Adrenal gland (tissue), 12 donors: Measurements from ENCODE around the gene BACH1. TPM values are rescaled to one million over a fixed set of nuclear protein-coding genes. Genes with fewer than 3 reads are reported as not detected.

Experiments
- DNase-seq, 7 donors: peaks; one replicate each; pipeline ENCODE4 v3.0.0-alpha.2; 2019 to 2020
- H3K27ac ChIP-seq, 5 donors: fragments of 200-600 bp; sonication (generic) in 4 of 5; 1 replicate in 3 of 5; 2 replicates in 2 of 5; pipeline versions ENCODE4 v1.5.1 to v1.8.0; 2016 to 2020; ENCODE audit warnings: mild to moderate bottlenecking in 1 of 5
- H3K27me3 ChIP-seq: fragments of 200-600 bp; 2 replicates; pipeline ENCODE4 v1.8.0; 2021
- H3K36me3 ChIP-seq, 2 donors: fragments of 200-600 bp; replicated peaks in 1 of 2; 1 replicate in 1 of 2; 2 replicates in 1 of 2; pipeline versions ENCODE4 v1.5.1 to v1.8.0; 2018 to 2022
- H3K4me1 ChIP-seq, 2 donors: fragments of 200-600 bp; replicated peaks in 1 of 2; 1 replicate in 1 of 2; 2 replicates in 1 of 2; pipeline versions ENCODE4 v1.5.1 to v1.8.0; 2018 to 2021
- H3K4me3 ChIP-seq, 4 donors: fragments of 200-600 bp; sonication (generic) in 3 of 4; one replicate each; pipeline ENCODE4 v1.5.1; 2016 to 2018
- H3K9me3 ChIP-seq, 3 donors: fragments of 200-600 bp; sonication (generic) in 1 of 3; replicated peaks in 1 of 3; 1 replicate in 2 of 3; 2 replicates in 1 of 3; pipeline versions ENCODE4 v1.5.1 to v1.8.0; 2016 to 2021
- CTCF ChIP-seq, 6 experiments: fragments of 450-650 bp in 4 of 6; fragments of 200-600 bp in 2 of 6; sonication (generic) in 1 of 6; IDR thresholded peaks; 1 replicate in 5 of 6; 2 replicates in 1 of 6; pipeline versions ENCODE4 v1.5.1 to v1.8.0; 2016 to 2021; ENCODE audit warnings: antibody characterized with exemption in 6 of 6, mild to moderate bottlenecking in 2 of 6, moderate library complexity in 1 of 6
- POLR2A ChIP-seq, 2 donors: fragments of 450-650 bp; IDR thresholded peaks; one replicate each; pipeline ENCODE4 v1.6.1; 2017; ENCODE audit warnings: antibody characterized with exemption in 2 of 2, mild to moderate bottlenecking in 2 of 2, moderate library complexity in 1 of 2
- WGBS, 4 donors: extraction: QIAGEN DNeasy Blood & Tissue Kit in 2 of 4; methylation state at CpG; one replicate each; pipeline versions ENCODE4 v1.1.5 to v1.1.7; 2013 to 2017; 5-methylcytosine and 5-hydroxymethylcytosine counted together
- intact Hi-C, 2 donors: fragments of 100-400 bp; cut with DNase I; formaldehyde crosslinking; loops; one replicate each; pipeline versions ENCODE4 v1.14.1 to v1.15.0; 2022 to 2023
- polyA plus RNA-seq, 3 donors: library from polyadenylated mRNA; stranded (reverse); fragments of 200-250 nt in 2 of 3; fragments of 350-450 nt in 1 of 3; fragmentation: Illumina TruSeq in 1 of 3; extraction: RNeasy Lipid Tissue Mini Kit (QIAGEN cat#74804) in 1 of 3; gene quantifications; one replicate each; pipeline ENCODE4 v1.2.3, GENCODE V29; 2013 to 2014
- total RNA-seq, 9 donors: library from RNA; depleted of rRNA in 4 of 9; stranded (reverse); fragments of >200 nt in 4 of 9; fragments of 120-200 nt in 1 of 9; fragmentation: NEBNext Ultra II Directional in 1 of 9; extraction: Animal tissue kit (Norgen Biotek cat#: 25700) in 1 of 9; gene quantifications; one replicate each; pipeline versions ENCODE4 v1.1.0 to v1.2.4, GENCODE V29; 2013 to 2023
- donor health status: healthy with polysubstance abuse.
- donor health status: Bipolar disorder and iron deficiency.
- donor health status: DM: yes; HTN: yes; CAD: no.
- donor health status: DM: no; HTN: no; CAD: no.
- donor health status: DM: no; HTN: no; CAD: no.
- donor health status: DM: yes; HTN: yes; CAD: no.

Gene BACH1
- total and polyA plus RNA-seq, 12 donors: 5.1 to 61.2 (median 38.6) TPM

GRCh38 chr21:29316806-29317205 lies 18.1 kb downstream of the BACH1 start:
- WGBS, 4 donors: 71 to 96% (median 82%) methylated on average over 3 to 4 of the region's 4 CpGs
- intact Hi-C loops: no loop called here
- no peak for TF ChIP-seq CTCF (IDR thresholded peaks at IDR 0.05)
- TF ChIP-seq POLR2A (IDR thresholded peaks at IDR 0.05): no peak
- Histone ChIP-seq H3K27ac (no peak overlapping the region), H3K4me1 (peaks cover 0 to 52% of the 10 kb centered on the region in 2 donors), H3K4me3 (no peak overlapping the region), H3K9me3 (no peaks in the 10 kb centered on the region), H3K27me3 (no peaks in the 10 kb centered on the region), H3K36me3 (no peaks in the 10 kb centered on the region)
- DNase-seq: no peak

GRCh38 chr21:29318354-29318753 lies 19.6 kb downstream of the BACH1 start:
- no peaks in the 10 kb centered on the region for H3K27me3 ChIP-seq
- intact Hi-C loops: no loop called here
- H3K27ac ChIP-seq: no peak overlapping the region
- H3K4me3 ChIP-seq: no peak overlapping the region
- H3K36me3 ChIP-seq: no peaks in the 10 kb centered on the region
- 89 to 100% (median 91%) methylated on average over 1 to 2 of the region's 2 CpGs for WGBS, 4 donors
- TF ChIP-seq POLR2A (IDR thresholded peaks at IDR 0.05) (no peak), CTCF (IDR thresholded peaks at IDR 0.05) (no peak)
- H3K4me1 ChIP-seq: peaks cover 0 to 50% of the 10 kb centered on the region in 2 donors
- no peaks in the 10 kb centered on the region for H3K9me3 ChIP-seq
- peak in 2 of 7 donors; percentile 21 to 45 for DNase-seq

- no peak for TF ChIP-seq POLR2A (IDR thresholded peaks at IDR 0.05)
- TF ChIP-seq CTCF (IDR thresholded peaks at IDR 0.05): no peak
- H3K9me3 ChIP-seq: no peaks in the 10 kb centered on the region
- 41 to 55% (median 54%) methylated on average over 6 of the region's 6 CpGs for WGBS, 4 donors
Observed at GRCh38 chr21:29320031-29320430, 21.3 kb downstream of the BACH1 start.

GRCh38 chr21:29321217-29321616 lies 22.5 kb downstream of the BACH1 start:
- no peak overlapping the region for H3K4me3 ChIP-seq
- peaks cover 0 to 3% of the 10 kb centered on the region in 2 donors for H3K36me3 ChIP-seq
- intact Hi-C loops: no loop called here
- no peaks in the 10 kb centered on the region for H3K9me3 ChIP-seq
- WGBS, 4 donors: 97 to 99% (median 97%) methylated on average over 11 of the region's 11 CpGs
- H3K27me3 ChIP-seq: no peaks in the 10 kb centered on the region
- H3K4me1 ChIP-seq: peaks cover 0 to 25% of the 10 kb centered on the region in 2 donors
- no peak overlapping the region for H3K27ac ChIP-seq
- DNase-seq: no peak
- no peak for TF ChIP-seq CTCF (IDR thresholded peaks at IDR 0.05)
- TF ChIP-seq POLR2A (IDR thresholded peaks at IDR 0.05): no peak

More at GRCh38 chr21:29320031-29320430, 21.3 kb downstream of the BACH1 start:
- H3K4me3 ChIP-seq: no peak overlapping the region
- H3K36me3 ChIP-seq: no peaks in the 10 kb centered on the region
- intact Hi-C loops: no loop called here
- no peaks in the 10 kb centered on the region for H3K27me3 ChIP-seq
- H3K4me1 ChIP-seq: peaks cover 0 to 35% of the 10 kb centered on the region in 2 donors
- peak in 4 of 7 donors; percentile 44 to 64 (median 52) for DNase-seq
- peak overlapping the region in 2 of 5 donors; percentile 28 to 50 for H3K27ac ChIP-seq
